ENCODE results near the gene RSRC1.

Gene RSRC1

DNA sequence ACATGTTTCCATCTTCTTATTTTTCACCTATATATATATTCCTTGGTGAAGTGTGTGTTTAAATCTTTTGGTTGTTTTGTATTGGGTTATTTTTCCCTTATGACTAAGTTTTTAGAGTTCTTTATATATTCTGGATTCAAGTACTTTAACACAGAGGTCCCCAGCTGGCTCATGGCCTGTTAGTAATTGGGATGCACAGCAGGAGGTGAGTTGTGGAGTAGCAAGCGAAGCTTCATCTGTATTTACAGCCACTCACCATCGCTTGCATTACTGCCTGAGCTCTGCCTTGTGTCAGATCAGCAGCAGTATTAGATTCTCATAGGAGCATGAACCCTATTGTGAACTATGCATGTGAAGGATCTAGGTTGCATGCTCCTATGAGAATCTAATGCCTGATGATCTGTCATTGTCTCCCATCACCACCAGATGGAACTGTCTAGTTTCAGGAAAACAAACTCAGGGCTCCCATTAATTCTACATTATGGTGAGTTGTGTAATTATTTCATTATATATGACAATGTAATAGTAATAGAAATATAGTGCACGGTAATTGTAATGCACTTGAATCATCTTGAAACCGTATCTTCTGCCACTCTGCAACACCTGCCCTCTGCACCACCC lies 151.6 kb downstream of the RSRC1 start:
- Histone ChIP-seq H3K4me3 (ENCODE audit: insufficient read depth in 1 of 2, low read depth in 1 of 2, low read length in 2 of 2) (no peak overlapping the region), H3K4me2 (ENCODE audit: low read length, poor library complexity, severe bottlenecking) (no peak overlapping the region), H3K18ac (ENCODE audit: low read depth in 1 of 2, low read length in 2 of 2) (no peak overlapping the region), H3K27me3 (ENCODE audit: control insufficient read depth in 1 of 2, insufficient read depth in 1 of 2, low read length in 2 of 2) (no peaks in the 10 kb centered on the region), H2BK120ac (ENCODE audit: low read depth, low read length) (no peak overlapping the region), H4K91ac (ENCODE audit: low read length) (no peak overlapping the region), H3K9me3 (ENCODE audit: control insufficient read depth, low read length) (peaks cover 29% of the 10 kb centered on the region), H3K36me3 (ENCODE audit: control insufficient read depth in 1 of 2, insufficient read depth in 2 of 2, low read depth in 1 of 2, low read length in 2 of 2) (no peaks in the 10 kb centered on the region), H3K79me1 (replicated peaks; ENCODE audit: low read length, poor library complexity, severe bottlenecking) (peaks cover 17% of the 10 kb centered on the region), H3K23ac (ENCODE audit: low read length in 2 of 2) (no peak overlapping the region), H3K14ac (ENCODE audit: low read length in 2 of 2) (no peak overlapping the region), H3K9ac (ENCODE audit: low read length) (no peak overlapping the region), H4K8ac (ENCODE audit: low read length) (no peak overlapping the region), H2BK15ac (ENCODE audit: low read depth, poor library complexity, severe bottlenecking) (no peak overlapping the region), H3K4ac (ENCODE audit: low read depth in 1 of 2, low read length in 2 of 2) (no peak overlapping the region), H2AFZ (ENCODE audit: low read depth, low read length) (no peak overlapping the region), H2BK12ac (ENCODE audit: low read length in 2 of 2) (no peak overlapping the region), H3K4me1 (ENCODE audit: control insufficient read depth, insufficient read depth, low read depth, low read length) (no peaks in the 10 kb centered on the region), H3K27ac (ENCODE audit: low read length, poor library complexity, severe bottlenecking) (no peak overlapping the region), H2AK5ac (ENCODE audit: low read length, severe bottlenecking) (no peak overlapping the region), H2BK5ac (ENCODE audit: low read depth, low read length, poor library complexity, severe bottlenecking) (no peak overlapping the region)
- WGBS = 78% methylated on average over 3 of the region's 4 CpGs
- no peak for DNase-seq

DNA sequence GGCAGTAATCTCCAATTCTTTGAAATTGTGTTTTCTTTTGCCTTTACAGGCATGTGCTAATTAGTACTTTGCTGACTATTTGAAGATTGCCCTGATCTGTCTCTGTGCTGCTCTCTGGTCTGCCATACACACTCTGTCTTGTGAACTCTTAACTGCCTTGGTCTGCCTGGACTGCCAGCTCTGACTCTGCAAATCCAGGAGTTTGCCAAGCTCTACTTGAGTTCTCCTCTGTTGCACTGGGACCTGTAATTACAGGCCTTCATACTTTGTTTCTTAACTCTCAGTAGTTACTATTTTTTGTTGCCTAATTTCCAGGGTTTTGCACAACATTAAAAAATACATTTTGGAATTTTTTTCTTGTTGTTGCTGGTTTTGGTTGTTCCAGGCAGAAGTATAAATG lies 155.0 kb downstream of the RSRC1 start:
- no peak overlapping the region for H3K4ac ChIP-seq (ENCODE audit: low read depth in 1 of 2, low read length in 2 of 2)
- no peak overlapping the region for H2BK120ac ChIP-seq (ENCODE audit: low read depth, low read length)
- H3K23ac ChIP-seq (ENCODE audit: low read length in 2 of 2) = no peak overlapping the region
- peaks cover 51% of the 10 kb centered on the region for H3K9me3 ChIP-seq (ENCODE audit: control insufficient read depth, low read length)
- H3K79me1 ChIP-seq (replicated peaks; ENCODE audit: low read length, poor library complexity, severe bottlenecking) = peaks cover 12% of the 10 kb centered on the region
- H3K9ac ChIP-seq (ENCODE audit: low read length) = no peak overlapping the region
- H2BK12ac ChIP-seq (ENCODE audit: low read length in 2 of 2) = no peak overlapping the region
- no peak overlapping the region for H4K91ac ChIP-seq (ENCODE audit: low read length)
- no peaks in the 10 kb centered on the region for H3K27me3 ChIP-seq (ENCODE audit: control insufficient read depth in 1 of 2, insufficient read depth in 1 of 2, low read length in 2 of 2)
- H2AK5ac ChIP-seq (ENCODE audit: low read length, severe bottlenecking) = no peak overlapping the region
- H3K27ac ChIP-seq (ENCODE audit: low read length, poor library complexity, severe bottlenecking) = no peak overlapping the region
- no peak overlapping the region for H2BK15ac ChIP-seq (ENCODE audit: low read depth, poor library complexity, severe bottlenecking)
- H3K36me3 ChIP-seq (ENCODE audit: control insufficient read depth in 1 of 2, insufficient read depth in 2 of 2, low read depth in 1 of 2, low read length in 2 of 2) = peaks cover 0 to 4% of the 10 kb centered on the region in 2 experiments
- no peak overlapping the region for H2AFZ ChIP-seq (ENCODE audit: low read depth, low read length)
- no peaks in the 10 kb centered on the region for H3K4me1 ChIP-seq (ENCODE audit: control insufficient read depth, insufficient read depth, low read depth, low read length)
- no peak overlapping the region for H3K4me2 ChIP-seq (ENCODE audit: low read length, poor library complexity, severe bottlenecking)
- no peak overlapping the region for H4K8ac ChIP-seq (ENCODE audit: low read length)
- no peak for DNase-seq
- H3K4me3 ChIP-seq (ENCODE audit: insufficient read depth in 1 of 2, low read depth in 1 of 2, low read length in 2 of 2) = no peak overlapping the region
- H2BK5ac ChIP-seq (ENCODE audit: low read depth, low read length, poor library complexity, severe bottlenecking) = no peak overlapping the region
- H3K18ac ChIP-seq (ENCODE audit: low read depth in 1 of 2, low read length in 2 of 2) = no peak overlapping the region
- no peak overlapping the region for H3K14ac ChIP-seq (ENCODE audit: low read length in 2 of 2)

GRCh38 chr3:158267015-158267414 lies 157.1 kb downstream of the RSRC1 start:
- Histone ChIP-seq H2BK120ac (ENCODE audit: low read depth, low read length) (no peak overlapping the region), H2AFZ (ENCODE audit: low read depth, low read length) (no peak overlapping the region), H2BK15ac (ENCODE audit: low read depth, poor library complexity, severe bottlenecking) (no peak overlapping the region), H3K9ac (ENCODE audit: low read length) (no peak overlapping the region), H4K91ac (ENCODE audit: low read length) (no peak overlapping the region), H3K36me3 (ENCODE audit: control insufficient read depth in 1 of 2, insufficient read depth in 2 of 2, low read depth in 1 of 2, low read length in 2 of 2) (peaks cover 0 to 4% of the 10 kb centered on the region in 2 experiments), H3K4ac (ENCODE audit: low read depth in 1 of 2, low read length in 2 of 2) (no peak overlapping the region), H3K18ac (ENCODE audit: low read depth in 1 of 2, low read length in 2 of 2) (no peak overlapping the region), H2BK12ac (ENCODE audit: low read length in 2 of 2) (no peak overlapping the region), H3K4me1 (ENCODE audit: control insufficient read depth, insufficient read depth, low read depth, low read length) (no peaks in the 10 kb centered on the region), H3K27ac (ENCODE audit: low read length, poor library complexity, severe bottlenecking) (no peak overlapping the region), H3K9me3 (ENCODE audit: control insufficient read depth, low read length) (peaks cover 53% of the 10 kb centered on the region), H3K79me1 (replicated peaks; ENCODE audit: low read length, poor library complexity, severe bottlenecking) (peaks cover 9% of the 10 kb centered on the region), H4K8ac (ENCODE audit: low read length) (no peak overlapping the region), H3K14ac (ENCODE audit: low read length in 2 of 2) (no peak overlapping the region), H3K27me3 (ENCODE audit: control insufficient read depth in 1 of 2, insufficient read depth in 1 of 2, low read length in 2 of 2) (no peaks in the 10 kb centered on the region), H3K23ac (ENCODE audit: low read length in 2 of 2) (no peak overlapping the region), H3K4me3 (ENCODE audit: insufficient read depth in 1 of 2, low read depth in 1 of 2, low read length in 2 of 2) (peak overlapping the region in 1 of 2 experiments; percentile 47), H3K4me2 (ENCODE audit: low read length, poor library complexity, severe bottlenecking) (no peak overlapping the region), H2BK5ac (ENCODE audit: low read depth, low read length, poor library complexity, severe bottlenecking) (no peak overlapping the region), H2AK5ac (ENCODE audit: low read length, severe bottlenecking) (no peak overlapping the region)
- peak; percentile 4 for DNase-seq
- WGBS = no CpG with 5 or more reads among the region's 1 CpG

GRCh38 chr3:158269942-158270341 lies 160.1 kb downstream of the RSRC1 start:
- Histone ChIP-seq H4K8ac (ENCODE audit: low read length) (no peak overlapping the region), H3K9ac (ENCODE audit: low read length) (no peak overlapping the region), H3K14ac (ENCODE audit: low read length in 2 of 2) (no peak overlapping the region), H3K27ac (ENCODE audit: low read length, poor library complexity, severe bottlenecking) (no peak overlapping the region), H2AK5ac (ENCODE audit: low read length, severe bottlenecking) (no peak overlapping the region), H2BK5ac (ENCODE audit: low read depth, low read length, poor library complexity, severe bottlenecking) (no peak overlapping the region), H3K4me3 (ENCODE audit: insufficient read depth in 1 of 2, low read depth in 1 of 2, low read length in 2 of 2) (no peak overlapping the region), H3K9me3 (ENCODE audit: control insufficient read depth, low read length) (peaks cover 43% of the 10 kb centered on the region), H3K18ac (ENCODE audit: low read depth in 1 of 2, low read length in 2 of 2) (no peak overlapping the region), H3K36me3 (ENCODE audit: control insufficient read depth in 1 of 2, insufficient read depth in 2 of 2, low read depth in 1 of 2, low read length in 2 of 2) (peaks cover 0 to 9% of the 10 kb centered on the region in 2 experiments), H3K79me1 (replicated peaks; ENCODE audit: low read length, poor library complexity, severe bottlenecking) (peaks cover 5% of the 10 kb centered on the region), H2BK12ac (ENCODE audit: low read length in 2 of 2) (no peak overlapping the region), H3K23ac (ENCODE audit: low read length in 2 of 2) (no peak overlapping the region), H2AFZ (ENCODE audit: low read depth, low read length) (no peak overlapping the region), H3K4ac (ENCODE audit: low read depth in 1 of 2, low read length in 2 of 2) (no peak overlapping the region), H4K91ac (ENCODE audit: low read length) (no peak overlapping the region), H3K4me2 (ENCODE audit: low read length, poor library complexity, severe bottlenecking) (no peak overlapping the region), H3K4me1 (ENCODE audit: control insufficient read depth, insufficient read depth, low read depth, low read length) (no peaks in the 10 kb centered on the region), H3K27me3 (ENCODE audit: control insufficient read depth in 1 of 2, insufficient read depth in 1 of 2, low read length in 2 of 2) (no peaks in the 10 kb centered on the region), H2BK15ac (ENCODE audit: low read depth, poor library complexity, severe bottlenecking) (no peak overlapping the region), H2BK120ac (ENCODE audit: low read depth, low read length) (no peak overlapping the region)
- DNase-seq = no peak
- 95% methylated on average over 4 of the region's 4 CpGs for WGBS

All from mesenchymal stem cell (in vitro differentiated cells and primary cell).